H9 (cell line): ENCODE measurements around the gene XXYLT1. TPM values are rescaled to one million over a fixed set of nuclear protein-coding genes. Genes with fewer than 3 reads are reported as not detected.

Experiments used
- DNase-seq: peaks from one replicate; pipeline ENCODE4 v3.0.0-alpha.2; 2017
- H2AFZ ChIP-seq: one replicate; pipeline ENCODE4 v1.6.1; 2013; ENCODE audit warnings: mild to moderate bottlenecking, low read length, control low read depth, moderate library complexity
- H2AK5ac ChIP-seq: 2 replicates; pipeline ENCODE4 v1.6.1; 2013; ENCODE audit warnings: low read length, control low read depth, mixed read lengths; ENCODE audit not compliant: insufficient read length
- H2BK120ac ChIP-seq: one replicate; pipeline ENCODE4 v1.6.1; 2013; ENCODE audit warnings: low read depth, mild to moderate bottlenecking, low read length, control low read depth, inconsistent platforms; ENCODE audit not compliant: poor library complexity, severe bottlenecking
- H2BK12ac ChIP-seq: 2 replicates; pipeline ENCODE4 v1.6.1; 2013; ENCODE audit warnings: low read length, control low read depth, mixed read lengths, low read depth; ENCODE audit not compliant: insufficient read length
- H2BK15ac ChIP-seq: 2 replicates; pipeline ENCODE4 v1.6.1; 2013; ENCODE audit warnings: low read depth, low read length, control low read depth
- H2BK20ac ChIP-seq: one replicate; pipeline ENCODE4 v1.6.1; 2013; ENCODE audit warnings: low read depth, mild to moderate bottlenecking, low read length, control low read depth, inconsistent platforms; ENCODE audit not compliant: poor library complexity, severe bottlenecking
- H2BK5ac ChIP-seq: 2 replicates; pipeline ENCODE4 v1.6.1; 2013; ENCODE audit warnings: low read length, control low read depth, mixed read lengths; ENCODE audit not compliant: insufficient read length
- H3K14ac ChIP-seq: 2 replicates; pipeline ENCODE4 v1.6.1; 2013; ENCODE audit warnings: low read length, control low read depth; ENCODE audit not compliant: insufficient read depth
- H3K18ac ChIP-seq: 2 replicates; pipeline ENCODE4 v1.6.1; 2013; ENCODE audit warnings: low read depth, mild to moderate bottlenecking, mixed read lengths, low read length, control low read depth; ENCODE audit not compliant: insufficient read length
- H3K23ac ChIP-seq: 2 replicates; pipeline ENCODE4 v1.6.1; 2013; ENCODE audit warnings: low read length, control low read depth, mixed read lengths, low read depth; ENCODE audit not compliant: insufficient read length
- H3K23me2 ChIP-seq: 2 replicates; pipeline ENCODE4 v1.6.1; 2013; ENCODE audit warnings: low read depth, mild to moderate bottlenecking, mixed read lengths, low read length, control low read depth; ENCODE audit not compliant: insufficient read length, poor library complexity, severe bottlenecking
- H3K27ac ChIP-seq: 2 replicates; pipeline ENCODE4 v1.5.1; 2013; ENCODE audit warnings: low read length, control low read depth, mixed read lengths, low read depth; ENCODE audit not compliant: insufficient read length
- H3K27me3 ChIP-seq: 2 replicates; pipeline ENCODE4 v1.6.1; 2013; ENCODE audit warnings: low read length, control low read depth, inconsistent platforms; ENCODE audit not compliant: insufficient read depth
- H3K4ac ChIP-seq: 2 replicates; pipeline ENCODE4 v1.6.1; 2013; ENCODE audit warnings: low read depth, mild to moderate bottlenecking, control low read depth, inconsistent platforms, low read length, moderate library complexity
- H3K4me1 ChIP-seq: 2 replicates; pipeline ENCODE4 v1.6.1; 2013; ENCODE audit warnings: low read length, control low read depth, inconsistent platforms; ENCODE audit not compliant: insufficient read depth
- H3K4me2 ChIP-seq: 2 replicates; pipeline ENCODE4 v1.6.1; 2013; ENCODE audit warnings: low read length, control low read depth, mixed read lengths; ENCODE audit not compliant: insufficient read length, insufficient read depth
- H3K56ac ChIP-seq: 2 replicates; pipeline ENCODE4 v1.6.1; 2013; ENCODE audit warnings: low read depth, mild to moderate bottlenecking, mixed read lengths, low read length, control low read depth; ENCODE audit not compliant: insufficient read length
- H3K79me1 ChIP-seq: 2 replicates; pipeline ENCODE4 v1.6.1; 2013; ENCODE audit warnings: low read depth, mild to moderate bottlenecking, moderate library complexity, low read length, control low read depth, inconsistent platforms; ENCODE audit not compliant: insufficient read depth, poor library complexity, severe bottlenecking
- H3K79me2 ChIP-seq: 2 replicates; pipeline ENCODE4 v1.6.1; 2013; ENCODE audit warnings: low read length, control low read depth, inconsistent platforms; ENCODE audit not compliant: insufficient read depth
- H3K9ac ChIP-seq: 2 replicates; pipeline ENCODE4 v1.6.1; 2013; ENCODE audit warnings: low read length, control low read depth, mixed read lengths; ENCODE audit not compliant: insufficient read length; ENCODE audit errors: extremely low read depth
- H3K9me3 ChIP-seq: one replicate; pipeline ENCODE4 v1.6.1; 2013; ENCODE audit warnings: low read depth, low read length, inconsistent platforms; ENCODE audit not compliant: control insufficient read depth
- H3T11ph ChIP-seq: one replicate; pipeline ENCODE4 v1.6.1; 2013; ENCODE audit warnings: mild to moderate bottlenecking, low read length, control low read depth, inconsistent platforms
- H4K20me1 ChIP-seq: one replicate; pipeline ENCODE4 v1.6.1; 2013; ENCODE audit not compliant: control insufficient read depth, insufficient read length, insufficient read depth
- H4K5ac ChIP-seq: 2 replicates; pipeline ENCODE4 v1.6.1; 2013; ENCODE audit warnings: low read depth, mild to moderate bottlenecking, mixed read lengths, low read length, control low read depth; ENCODE audit not compliant: insufficient read length
- H4K8ac ChIP-seq: replicated peaks from 2 replicates; pipeline ENCODE4 v1.6.1; 2013; ENCODE audit warnings: low read length, control low read depth, mixed read lengths, low read depth; ENCODE audit not compliant: insufficient read length
- H4K91ac ChIP-seq: 2 replicates; pipeline ENCODE4 v1.6.1; 2013; ENCODE audit warnings: low read depth, mild to moderate bottlenecking, moderate library complexity, mixed read lengths, low read length, control low read depth; ENCODE audit not compliant: insufficient read length
- H3K27ac Mint-ChIP-seq, 3 experiments: 2 replicates in 2 of 3; 3 replicates in 1 of 3; pipeline ENCODE4 v1.8.0; 2020 to 2021; ENCODE audit warnings: mixed read lengths in 3 of 3, mild to moderate bottlenecking in 1 of 3, moderate library complexity in 1 of 3
- H3K27me3 Mint-ChIP-seq: 2 replicates; pipeline ENCODE4 v1.8.0; 2021; ENCODE audit warnings: low read depth, mild to moderate bottlenecking, moderate library complexity, mixed read lengths
- H3K36me3 Mint-ChIP-seq, 3 experiments: 2 replicates in 2 of 3; 3 replicates in 1 of 3; pipeline ENCODE4 v1.8.0; 2020 to 2021; ENCODE audit warnings: low read depth in 3 of 3, mixed read lengths in 3 of 3; ENCODE audit not compliant: insufficient read depth in 1 of 3
- H3K4me1 Mint-ChIP-seq, 2 experiments: 2 replicates each; pipeline ENCODE4 v1.8.0; 2020; ENCODE audit warnings: mixed read lengths in 2 of 2
- H3K4me3 Mint-ChIP-seq, 2 experiments: 2 replicates in 1 of 2; 3 replicates in 1 of 2; pipeline ENCODE4 v1.8.0; 2020 to 2021; ENCODE audit warnings: mild to moderate bottlenecking in 2 of 2, mixed read lengths in 2 of 2, moderate library complexity in 1 of 2
- H3K9me3 Mint-ChIP-seq, 2 experiments: 2 replicates in 1 of 2; 3 replicates in 1 of 2; pipeline ENCODE4 v1.8.0; 2020; ENCODE audit warnings: mild to moderate bottlenecking in 2 of 2, mixed read lengths in 2 of 2, moderate library complexity in 1 of 2
- WGBS: extraction: QIAGEN DNeasy Blood & Tissue Kit; methylation state at CpG from one replicate; pipeline ENCODE4 v1.1.7; 2013; ENCODE audit warnings: missing lambda C conversion rate, low lambda C conversion rate, mixed read lengths; ENCODE audit not compliant: insufficient read length; ENCODE audit errors: extremely low coverage; 5-methylcytosine and 5-hydroxymethylcytosine counted together
- microRNA-seq: library from miRNA; unstranded; fragments of <30 nt; microRNA quantifications from one replicate; pipeline ENCODE4, GENCODE V29; 2020; ENCODE audit warnings: borderline microRNAs expressed
- total RNA-seq: library from RNA; stranded (reverse); gene quantifications from 2 replicates; pipeline ENCODE4 v1.2.1, GENCODE V29; 2021
- TF ChIP-seq, protein P1 (sequence below): fragments of 200-600 bp; sonication (generic); conservative IDR thresholded peaks from 3 replicates; pipeline ENCODE4 v1.8.0; 2021; ENCODE audit warnings: antibody characterized with exemption, mild to moderate bottlenecking

Gene XXYLT1
- total RNA-seq, 1 experiment from 2014 or later: 22.7 TPM

DNA sequence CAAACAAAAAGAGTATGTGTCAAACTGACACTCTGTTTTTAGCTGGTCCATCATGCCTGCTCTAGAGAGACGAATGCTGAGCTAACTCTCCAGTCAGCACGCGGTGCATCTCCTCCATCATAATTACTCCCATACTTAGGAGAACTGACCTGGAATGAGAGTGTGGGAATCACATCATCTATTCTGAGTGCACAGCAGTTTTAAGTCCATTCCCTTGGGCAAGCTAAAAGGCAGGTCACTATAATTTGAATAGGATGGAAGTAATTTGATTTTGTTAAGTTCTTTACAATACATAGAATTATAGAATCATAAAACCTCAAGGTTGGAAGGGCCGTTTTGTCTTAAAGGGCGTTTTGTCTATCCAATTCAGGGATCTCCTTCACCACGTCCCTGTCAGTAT, 251.6 kb downstream of the XXYLT1 start:
- Histone ChIP-seq H3K18ac (no peak overlapping the region), H3K4me2 (no peak overlapping the region), H3K79me1 (no peaks in the 10 kb centered on the region), H2BK12ac (no peak overlapping the region), H3K27ac (no peak overlapping the region), H2BK20ac (no peak overlapping the region), H4K5ac (no peak overlapping the region), H3K9me3 (no peaks in the 10 kb centered on the region), H3K27me3 (no peaks in the 10 kb centered on the region), H3T11ph (no peak overlapping the region), H3K56ac (no peak overlapping the region), H3K23ac (no peak overlapping the region), H3K23me2 (no peaks in the 10 kb centered on the region), H3K4ac (no peak overlapping the region), H4K91ac (no peak overlapping the region), H4K20me1 (no peaks in the 10 kb centered on the region), H3K14ac (no peak overlapping the region), H2BK15ac (no peak overlapping the region), H2AFZ (no peak overlapping the region), H2BK5ac (no peak overlapping the region), H2BK120ac (no peak overlapping the region), H3K9ac (no peak overlapping the region), H3K79me2 (no peaks in the 10 kb centered on the region), H3K4me1 (no peaks in the 10 kb centered on the region), H2AK5ac (no peak overlapping the region), H4K8ac (no peak overlapping the region)
- no peak overlapping the region for H3K4me3 Mint-ChIP-seq
- H3K27me3 Mint-ChIP-seq: peaks cover 23% of the 10 kb centered on the region
- TF ChIP-seq, protein P1, sequence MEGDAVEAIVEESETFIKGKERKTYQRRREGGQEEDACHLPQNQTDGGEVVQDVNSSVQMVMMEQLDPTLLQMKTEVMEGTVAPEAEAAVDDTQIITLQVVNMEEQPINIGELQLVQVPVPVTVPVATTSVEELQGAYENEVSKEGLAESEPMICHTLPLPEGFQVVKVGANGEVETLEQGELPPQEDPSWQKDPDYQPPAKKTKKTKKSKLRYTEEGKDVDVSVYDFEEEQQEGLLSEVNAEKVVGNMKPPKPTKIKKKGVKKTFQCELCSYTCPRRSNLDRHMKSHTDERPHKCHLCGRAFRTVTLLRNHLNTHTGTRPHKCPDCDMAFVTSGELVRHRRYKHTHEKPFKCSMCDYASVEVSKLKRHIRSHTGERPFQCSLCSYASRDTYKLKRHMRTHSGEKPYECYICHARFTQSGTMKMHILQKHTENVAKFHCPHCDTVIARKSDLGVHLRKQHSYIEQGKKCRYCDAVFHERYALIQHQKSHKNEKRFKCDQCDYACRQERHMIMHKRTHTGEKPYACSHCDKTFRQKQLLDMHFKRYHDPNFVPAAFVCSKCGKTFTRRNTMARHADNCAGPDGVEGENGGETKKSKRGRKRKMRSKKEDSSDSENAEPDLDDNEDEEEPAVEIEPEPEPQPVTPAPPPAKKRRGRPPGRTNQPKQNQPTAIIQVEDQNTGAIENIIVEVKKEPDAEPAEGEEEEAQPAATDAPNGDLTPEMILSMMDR: no peak
- H3K27ac Mint-ChIP-seq: no peak overlapping the region; a peak in 1 of 7 replicates
- no CpG with 5 or more reads among the region's 6 CpGs for WGBS
- H3K4me1 Mint-ChIP-seq: no peaks in the 10 kb centered on the region
- peaks cover 0 to 1% (median 0%) of the 10 kb centered on the region in 3 experiments; a peak in 1 of 7 replicates for H3K36me3 Mint-ChIP-seq
- H3K9me3 Mint-ChIP-seq: peaks cover 3 to 9% of the 10 kb centered on the region in 2 experiments; a peak in 4 of 5 replicates
- DNase-seq: no peak

Small RNA genes within 50 kb of the gene (microRNA-seq; reads per million reads assigned to microRNA genes)
- gene MIR3137: not detected

Other genes starting within 250 kb of the XXYLT1 start
- 30.8 and 31.2 TPM in 2 replicates for gene ACAP2, start 171.9 kb upstream of the XXYLT1 start, total RNA-seq